Caco-2 (cell line): ENCODE results near the gene MIEF2. TPM values are rescaled to one million over a fixed set of nuclear protein-coding genes. Genes with fewer than 3 reads are reported as not detected.

Experiments used
- BruUV-seq: library from RNA; stranded (reverse); fragments of 400-500 nt; replicated peaks from 2 replicates; lab custom pipeline; 2021; lab: Mats Ljungman, UMichigan
- CTCF ChIA-PET: fragments of 300-600 bp; sonication (Branson Sonifier 250); formaldehyde crosslinking; loops from one replicate; lab custom pipeline; 2022; ENCODE audit warnings: antibody characterized with exemption; lab: Charles Lee
- POLR2A ChIA-PET: fragments of 300-600 bp; sonication (Branson Sonifier 250); formaldehyde crosslinking; loops from one replicate; lab custom pipeline; 2022; ENCODE audit warnings: antibody characterized with exemption; lab: Charles Lee
- DNase-seq, 2 experiments: peaks; one replicate each; pipeline versions ENCODE4 v3.0.0 to v3.0.0-alpha.2; 2020 to 2022
- H3K27me3 ChIP-seq: replicated peaks from 2 replicates; pipeline ENCODE4 v1.6.0; 2011; ENCODE audit warnings: low read length; ENCODE audit not compliant: control insufficient read depth, insufficient read depth
- H3K36me3 ChIP-seq: 2 replicates; pipeline ENCODE4 v1.5.1; 2011; ENCODE audit warnings: low read length; ENCODE audit not compliant: control insufficient read depth, insufficient read depth
- H3K4me1 ChIP-seq: fragments of 250-450 bp; sonication (Bioruptor Pico); 2 replicates; pipeline ENCODE4 v1.5.1; 2020; ENCODE audit warnings: mild to moderate bottlenecking
- H3K4me3 ChIP-seq: 2 replicates; pipeline ENCODE4 v1.5.1; 2011; ENCODE audit warnings: low read depth, mild to moderate bottlenecking, control low read depth, low read length
- H3K9me3 ChIP-seq: fragments of 250-450 bp; sonication (Bioruptor Pico); 2 replicates; pipeline ENCODE4 v1.5.1; 2020; ENCODE audit warnings: mild to moderate bottlenecking, moderate library complexity
- H3K27ac Mint-ChIP-seq: one replicate; pipeline ENCODE4 v1.8.0; 2022; ENCODE audit warnings: mixed read lengths; ENCODE audit not compliant: unreplicated experiment
- H3K27me3 Mint-ChIP-seq: one replicate; pipeline ENCODE4 v1.8.0; 2022; ENCODE audit warnings: mixed read lengths; ENCODE audit not compliant: insufficient read depth, unreplicated experiment
- H3K36me3 Mint-ChIP-seq: one replicate; pipeline ENCODE4 v1.8.0; 2022; ENCODE audit warnings: mild to moderate bottlenecking, mixed read lengths; ENCODE audit not compliant: insufficient read depth, unreplicated experiment
- H3K4me1 Mint-ChIP-seq: one replicate; pipeline ENCODE4 v1.8.0; 2022; ENCODE audit warnings: low read depth, mixed read lengths; ENCODE audit not compliant: unreplicated experiment
- H3K4me3 Mint-ChIP-seq: one replicate; pipeline ENCODE4 v1.8.0; 2022; ENCODE audit warnings: mild to moderate bottlenecking, moderate library complexity, mixed read lengths; ENCODE audit not compliant: unreplicated experiment
- H3K9me3 Mint-ChIP-seq: one replicate; pipeline ENCODE4 v1.8.0; 2022; ENCODE audit warnings: mixed read lengths; ENCODE audit not compliant: unreplicated experiment
- CTCF ChIP-seq, 2 experiments: fragments of 200-600 bp in 1 of 2; IDR thresholded peaks; 1 replicate in 1 of 2; 2 replicates in 1 of 2; pipeline versions ENCODE4 v1.5.1 to v1.8.0; 2011 to 2022; ENCODE audit warnings: antibody characterized with exemption in 1 of 2, control low read depth in 1 of 2, inconsistent platforms in 1 of 2, low read depth in 1 of 2, low read length in 1 of 2, mild to moderate bottlenecking in 1 of 2, moderate library complexity in 1 of 2; ENCODE audit not compliant: insufficient read depth in 1 of 2, severe bottlenecking in 1 of 2, unreplicated experiment in 1 of 2
- intact Hi-C: fragments of 100-400 bp; cut with micrococcal nuclease; formaldehyde crosslinking; loops from one replicate; pipeline ENCODE4 v1.10.0; 2022; ENCODE audit not compliant: unreplicated experiment
- total RNA-seq: library from RNA; stranded (reverse); gene quantifications from 2 replicates; pipeline ENCODE4 v1.2.3, GENCODE V29; 2022

The MIEF2 gene
- total RNA-seq, 1 experiment from 2014 or later = 22.3 TPM

DNA sequence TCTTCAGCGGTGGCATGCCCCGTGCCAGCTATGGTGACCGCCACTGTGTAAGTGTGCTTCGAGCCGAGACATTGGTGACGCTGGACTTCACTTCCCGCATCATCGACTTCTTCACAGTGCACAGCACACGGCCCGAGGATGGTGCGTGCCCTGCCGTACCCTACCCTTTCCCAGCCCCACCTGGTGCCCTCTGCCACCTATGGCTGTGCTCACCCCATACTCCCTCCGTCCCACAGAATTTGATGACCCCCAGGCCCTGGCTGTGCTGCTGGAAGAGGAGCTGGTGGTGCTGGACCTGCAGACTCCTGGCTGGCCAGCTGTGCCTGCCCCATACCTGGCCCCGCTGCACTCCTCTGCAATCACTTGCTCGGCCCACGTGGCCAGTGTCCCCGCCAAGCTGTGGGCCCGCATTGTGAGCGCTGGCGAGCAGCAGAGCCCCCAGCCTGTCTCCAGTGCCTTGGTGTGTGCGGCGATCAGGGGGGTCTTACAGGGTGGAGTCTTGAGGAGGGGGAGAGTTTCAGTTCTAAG is 25.5 kb upstream of the MIEF2 start:
- no peak overlapping the region for H3K27ac Mint-ChIP-seq
- intact Hi-C loops = no loop called here
- H3K27me3 Mint-ChIP-seq = no peaks in the 10 kb centered on the region
- Histone ChIP-seq H3K9me3 (no peaks in the 10 kb centered on the region), H3K4me1 (no peaks in the 10 kb centered on the region), H3K27me3 (no peaks in the 10 kb centered on the region), H3K36me3 (peaks cover 6% of the 10 kb centered on the region), H3K4me3 (no peak overlapping the region)
- DNase-seq = no peak
- peaks cover 12% of the 10 kb centered on the region for H3K36me3 Mint-ChIP-seq
- no peaks in the 10 kb centered on the region for H3K4me1 Mint-ChIP-seq
- no TSS peak for BruUV-seq
- ChIA-PET POLR2A (no interaction called here), CTCF (no interaction called here)
- no peak overlapping the region for H3K4me3 Mint-ChIP-seq
- no peak for TF ChIP-seq CTCF (IDR thresholded peaks at IDR 0.05; ENCODE audit: insufficient read depth in 1 of 2, low read depth in 1 of 2, low read length in 1 of 2, severe bottlenecking in 1 of 2, unreplicated experiment in 1 of 2)
- no peaks in the 10 kb centered on the region for H3K9me3 Mint-ChIP-seq

DNA sequence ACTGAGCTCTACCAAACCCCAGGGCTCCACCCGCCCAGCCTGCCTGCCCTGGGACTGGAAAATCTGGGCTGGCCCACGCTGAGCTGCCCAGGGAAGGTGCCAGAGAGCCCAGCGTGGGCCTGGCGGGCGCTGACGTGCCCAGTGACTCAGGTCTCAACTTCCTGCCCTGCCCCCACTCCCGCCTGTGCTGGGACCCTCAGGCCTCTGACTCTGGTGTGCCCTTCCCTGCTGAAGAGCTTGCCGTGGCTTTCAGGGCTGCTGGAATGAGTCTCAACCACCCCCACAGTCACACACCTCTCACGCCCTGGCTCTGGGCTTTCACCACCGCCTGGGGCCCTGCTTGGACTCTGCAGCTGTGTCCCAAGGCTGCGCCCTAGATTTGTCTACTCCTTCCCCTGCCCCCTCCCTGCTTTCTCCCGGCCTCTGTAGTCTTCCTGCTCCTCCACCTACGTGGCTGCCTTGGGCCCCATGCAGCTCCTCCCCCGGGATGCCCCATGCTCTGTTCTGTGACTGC is 24.7 kb upstream of the MIEF2 start:
- ChIA-PET CTCF (no interaction called here), POLR2A (no interaction called here)
- Histone ChIP-seq H3K36me3 (peaks cover 6% of the 10 kb centered on the region), H3K27me3 (no peaks in the 10 kb centered on the region), H3K4me1 (no peaks in the 10 kb centered on the region), H3K9me3 (no peaks in the 10 kb centered on the region), H3K4me3 (no peak overlapping the region)
- Mint-ChIP-seq H3K27ac (no peak overlapping the region), H3K27me3 (no peaks in the 10 kb centered on the region), H3K36me3 (peaks cover 19% of the 10 kb centered on the region), H3K9me3 (no peaks in the 10 kb centered on the region), H3K4me3 (no peak overlapping the region), H3K4me1 (no peaks in the 10 kb centered on the region)
- intact Hi-C loops = no loop called here
- BruUV-seq = no TSS peak
- no peak for DNase-seq
- no peak for TF ChIP-seq CTCF (IDR thresholded peaks at IDR 0.05; ENCODE audit: insufficient read depth in 1 of 2, low read depth in 1 of 2, low read length in 1 of 2, severe bottlenecking in 1 of 2, unreplicated experiment in 1 of 2)

DNA sequence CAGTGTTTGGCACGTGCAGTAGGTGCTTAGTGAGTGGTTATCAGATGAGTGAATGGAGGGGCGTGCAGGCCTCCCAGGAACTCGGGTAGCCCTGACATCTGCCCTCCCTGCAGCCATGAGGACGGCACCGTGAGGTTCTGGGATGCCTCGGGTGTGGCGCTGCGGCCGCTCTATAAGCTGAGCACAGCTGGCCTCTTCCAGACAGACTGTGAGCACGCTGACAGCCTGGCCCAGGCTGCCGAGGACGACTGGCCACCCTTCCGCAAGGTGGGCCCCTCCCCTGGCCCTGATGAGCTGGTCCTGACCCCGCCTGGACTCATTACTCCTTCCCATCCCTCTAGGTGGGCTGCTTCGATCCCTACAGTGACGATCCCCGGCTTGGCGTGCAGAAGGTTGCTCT is 24.0 kb upstream of the MIEF2 start:
- Histone ChIP-seq H3K4me3 (no peak overlapping the region), H3K4me1 (no peaks in the 10 kb centered on the region), H3K9me3 (no peaks in the 10 kb centered on the region), H3K36me3 (peaks cover 6% of the 10 kb centered on the region), H3K27me3 (no peaks in the 10 kb centered on the region)
- intact Hi-C loops = no loop called here
- peaks cover 26% of the 10 kb centered on the region for H3K36me3 Mint-ChIP-seq
- no peaks in the 10 kb centered on the region for H3K9me3 Mint-ChIP-seq
- no TSS peak for BruUV-seq
- no peak for TF ChIP-seq CTCF (IDR thresholded peaks at IDR 0.05; ENCODE audit: insufficient read depth in 1 of 2, low read depth in 1 of 2, low read length in 1 of 2, severe bottlenecking in 1 of 2, unreplicated experiment in 1 of 2)
- no peak overlapping the region for H3K27ac Mint-ChIP-seq
- no peak for DNase-seq
- H3K4me1 Mint-ChIP-seq = no peaks in the 10 kb centered on the region
- ChIA-PET POLR2A (no interaction called here), CTCF (no interaction called here)
- H3K27me3 Mint-ChIP-seq = no peaks in the 10 kb centered on the region
- no peak overlapping the region for H3K4me3 Mint-ChIP-seq
